ENCODE results near the gene LAIR2.
"Not testable (repeated sequence)": the region's sequence is repeated elsewhere in the genome, so short reads cannot be mapped to it uniquely, and the experiment has no call there.

DNA sequence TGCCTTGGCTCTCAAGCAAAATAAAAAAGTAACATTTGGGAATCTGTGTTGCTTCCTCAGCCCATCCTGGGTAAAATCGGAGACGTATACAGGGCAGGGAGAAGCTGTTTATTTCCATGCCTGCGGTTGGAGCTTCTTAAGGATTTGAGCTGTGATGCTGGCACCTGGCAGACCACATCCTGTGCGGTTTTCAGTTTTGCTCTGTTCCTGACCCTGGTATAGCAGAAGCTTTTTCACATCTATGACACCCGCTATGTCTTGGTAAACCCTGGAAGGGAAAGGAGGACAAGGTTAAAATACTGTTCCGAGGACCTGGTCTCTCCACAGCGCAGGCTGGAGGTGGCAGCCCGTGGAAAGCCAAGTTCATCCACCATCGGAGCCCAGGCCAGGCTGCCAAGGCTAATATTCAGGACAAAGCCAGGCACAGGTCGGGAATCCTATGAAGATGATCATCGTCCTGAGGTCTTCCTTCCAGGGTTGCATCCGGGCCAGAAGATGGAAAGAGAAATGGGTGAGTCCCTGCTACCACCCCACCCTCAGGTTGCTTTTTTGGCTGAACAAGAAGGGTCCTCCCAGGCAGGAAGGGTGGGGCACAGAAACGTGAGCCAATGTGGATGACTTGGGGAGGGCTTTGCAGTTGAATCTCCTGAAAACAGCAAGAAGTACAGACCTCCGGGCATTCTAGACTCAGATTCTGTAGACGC is 4.7 kb upstream of the LAIR2 start:
- TF ChIP-seq RAD21 (conservative IDR thresholded peaks at IDR 0.05 in 1 of 2, IDR thresholded peaks at IDR 0.05 in 1 of 2); EP300 (IDR thresholded peaks at IDR 0.05); POLR2A (IDR thresholded peaks at IDR 0.05; ENCODE audit: low read length); SREBF2 (IDR thresholded peaks at IDR 0.05); ZSCAN20 (CRISPR knock-in tag; IDR thresholded peaks at IDR 0.05); SMC3 (IDR thresholded peaks at IDR 0.05); KDM1A (IDR thresholded peaks at IDR 0.05; ENCODE audit: low read depth); TP53 (CRISPR knock-in tag; IDR thresholded peaks at IDR 0.05); CBX2 (IDR thresholded peaks at IDR 0.05; ENCODE audit: borderline replicate concordance, low read depth); NFE2L2 (conservative IDR thresholded peaks at IDR 0.05; ENCODE audit: low read length): not testable (repeated sequence)
- TF ChIP-seq, protein P1, sequence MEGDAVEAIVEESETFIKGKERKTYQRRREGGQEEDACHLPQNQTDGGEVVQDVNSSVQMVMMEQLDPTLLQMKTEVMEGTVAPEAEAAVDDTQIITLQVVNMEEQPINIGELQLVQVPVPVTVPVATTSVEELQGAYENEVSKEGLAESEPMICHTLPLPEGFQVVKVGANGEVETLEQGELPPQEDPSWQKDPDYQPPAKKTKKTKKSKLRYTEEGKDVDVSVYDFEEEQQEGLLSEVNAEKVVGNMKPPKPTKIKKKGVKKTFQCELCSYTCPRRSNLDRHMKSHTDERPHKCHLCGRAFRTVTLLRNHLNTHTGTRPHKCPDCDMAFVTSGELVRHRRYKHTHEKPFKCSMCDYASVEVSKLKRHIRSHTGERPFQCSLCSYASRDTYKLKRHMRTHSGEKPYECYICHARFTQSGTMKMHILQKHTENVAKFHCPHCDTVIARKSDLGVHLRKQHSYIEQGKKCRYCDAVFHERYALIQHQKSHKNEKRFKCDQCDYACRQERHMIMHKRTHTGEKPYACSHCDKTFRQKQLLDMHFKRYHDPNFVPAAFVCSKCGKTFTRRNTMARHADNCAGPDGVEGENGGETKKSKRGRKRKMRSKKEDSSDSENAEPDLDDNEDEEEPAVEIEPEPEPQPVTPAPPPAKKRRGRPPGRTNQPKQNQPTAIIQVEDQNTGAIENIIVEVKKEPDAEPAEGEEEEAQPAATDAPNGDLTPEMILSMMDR (IDR thresholded peaks at IDR 0.05), result not testable (repeated sequence)
